Osteocyte (in vitro differentiated cells): ENCODE results near the gene TTC21A. TPM values are rescaled to one million over a fixed set of nuclear protein-coding genes. Genes with fewer than 3 reads are reported as not detected.

Experiments
- DNase-seq: peaks from one replicate; pipeline ENCODE4 v3.0.0; 2021; ENCODE audit warnings: mixed read lengths; ENCODE audit not compliant: unreplicated experiment; ENCODE audit errors: extremely low spot score
- H3K27ac Mint-ChIP-seq: one replicate; pipeline ENCODE4 v1.8.0; 2021; ENCODE audit warnings: mild to moderate bottlenecking, mixed read lengths; ENCODE audit not compliant: unreplicated experiment
- H3K27me3 Mint-ChIP-seq: one replicate; pipeline ENCODE4 v1.8.0; 2021; ENCODE audit warnings: mixed read lengths; ENCODE audit not compliant: unreplicated experiment
- H3K36me3 Mint-ChIP-seq: one replicate; pipeline ENCODE4 v1.8.0; 2021; ENCODE audit warnings: mixed read lengths; ENCODE audit not compliant: unreplicated experiment
- H3K4me1 Mint-ChIP-seq: one replicate; pipeline ENCODE4 v1.8.0; 2021; ENCODE audit warnings: mixed read lengths; ENCODE audit not compliant: unreplicated experiment
- H3K4me3 Mint-ChIP-seq: one replicate; pipeline ENCODE4 v1.8.0; 2021; ENCODE audit warnings: mild to moderate bottlenecking, moderate library complexity, mixed read lengths; ENCODE audit not compliant: unreplicated experiment
- H3K9me3 Mint-ChIP-seq: one replicate; pipeline ENCODE4 v1.8.0; 2021; ENCODE audit warnings: mixed read lengths; ENCODE audit not compliant: unreplicated experiment
- CTCF ChIP-seq: fragments of 200-600 bp; sonication (generic); IDR thresholded peaks from 2 replicates; pipeline ENCODE4 v1.5.0; 2021; ENCODE audit warnings: antibody characterized with exemption, mild to moderate bottlenecking, moderate library complexity
- microRNA-seq: library from miRNA; unstranded; fragments of <30 nt; microRNA quantifications from one replicate; pipeline ENCODE4 v1.1.0, GENCODE V29; 2020; ENCODE audit not compliant: unreplicated experiment
- total RNA-seq: library from RNA; stranded (reverse); gene quantifications from 2 replicates; pipeline ENCODE4 v1.2.1, GENCODE V29; 2021

TTC21A gene
- total RNA-seq, 1 donor from 2014 or later: 10.3 TPM

- Mint-ChIP-seq H3K27ac (no peak overlapping the region), H3K27me3 (no peaks in the 10 kb centered on the region), H3K4me1 (peaks cover 7% of the 10 kb centered on the region), H3K4me3 (no peak overlapping the region), H3K9me3 (no peaks in the 10 kb centered on the region), H3K36me3 (no peaks in the 10 kb centered on the region)
- no peak for DNase-seq
- TF ChIP-seq CTCF: no peak
Measured at GRCh38 chr3:39185326-39185958, 78.0 kb downstream of the TTC21A start.

GRCh38 chr3:39185959-39186691, 78.6 kb downstream of the TTC21A start:
- Mint-ChIP-seq H3K9me3 (no peaks in the 10 kb centered on the region), H3K36me3 (no peaks in the 10 kb centered on the region), H3K27ac (no peak overlapping the region), H3K4me1 (peaks cover 3% of the 10 kb centered on the region), H3K27me3 (no peaks in the 10 kb centered on the region), H3K4me3 (no peak overlapping the region)
- DNase-seq: no peak
- TF ChIP-seq CTCF: no peak

GRCh38 chr3:39186692-39187151, 79.2 kb downstream of the TTC21A start:
- TF ChIP-seq CTCF: no peak
- Mint-ChIP-seq H3K36me3 (no peaks in the 10 kb centered on the region), H3K4me1 (no peaks in the 10 kb centered on the region), H3K27ac (no peak overlapping the region), H3K4me3 (no peak overlapping the region), H3K27me3 (no peaks in the 10 kb centered on the region), H3K9me3 (no peaks in the 10 kb centered on the region)
- no peak for DNase-seq

- H3K4me1 Mint-ChIP-seq: no peaks in the 10 kb centered on the region
- no peak for TF ChIP-seq CTCF
- H3K27me3 Mint-ChIP-seq: no peaks in the 10 kb centered on the region
- H3K36me3 Mint-ChIP-seq: no peaks in the 10 kb centered on the region
- DNase-seq: no peak
- no peak overlapping the region for H3K27ac Mint-ChIP-seq
- no peaks in the 10 kb centered on the region for H3K9me3 Mint-ChIP-seq
- H3K4me3 Mint-ChIP-seq: no peak overlapping the region
Measured at GRCh38 chr3:39187372-39188155, 80.1 kb downstream of the TTC21A start.

Small RNA genes within 50 kb of the gene (microRNA-seq; reads per million reads assigned to microRNA genes)
- gene MIR6822: not detected

Other genes starting within 250 kb of the TTC21A start
- 0.08 and 0.18 TPM in 2 replicates for gene SCN11A, start 55.7 kb upstream of the TTC21A start, total RNA-seq
- gene WDR48, start 55.7 kb upstream of the TTC21A start, total RNA-seq: 44.5 and 45.4 TPM in 2 replicates
- gene GORASP1, start 53 bp upstream of the TTC21A start, total RNA-seq: 54.3 and 62.1 TPM in 2 replicates
- 12.8 and 15.1 TPM in 2 replicates for gene CSRNP1, start 45.9 kb downstream of the TTC21A start, total RNA-seq
- gene XIRP1, start 84.9 kb downstream of the TTC21A start, total RNA-seq: not detected in 2 replicates
- not detected in 2 replicates for gene CX3CR1, start 172.4 kb downstream of the TTC21A start, total RNA-seq
- not detected in 2 replicates for gene CCR8, start 222.0 kb downstream of the TTC21A start, total RNA-seq